ENCODE measurements around the gene CFAP300.

CFAP300 gene

GRCh38 chr11:102047305-102047924, at the start of gene CFAP300:
Gene CFAP300 (plus strand): TSS chr11:102047437. CDS start chr11:102047471, 34 bp downstream.
- no peak for FAIRE-seq

- no peak for FAIRE-seq
Measured at GRCh38 chr11:102001657-102002338, 45.4 kb upstream of the CFAP300 start.

- peak; percentile 71 for FAIRE-seq
Measured at GRCh38 chr11:102004220-102004619, 43.0 kb upstream of the CFAP300 start.

GRCh38 chr11:102005306-102005705, 41.9 kb upstream of the CFAP300 start:
- FAIRE-seq: no peak

GRCh38 chr11:102006835-102007566, 40.2 kb upstream of the CFAP300 start:
- FAIRE-seq: no peak

- peak; percentile 100 for FAIRE-seq
Measured at GRCh38 chr11:102007567-102008437, 39.4 kb upstream of the CFAP300 start.

- FAIRE-seq: no peak
Measured at GRCh38 chr11:102010776-102011494, 36.3 kb upstream of the CFAP300 start.

GRCh38 chr11:102012946-102013345, 34.3 kb upstream of the CFAP300 start:
- no peak for FAIRE-seq

GRCh38 chr11:102014756-102015155, 32.5 kb upstream of the CFAP300 start:
- no peak for FAIRE-seq

GRCh38 chr11:102017026-102017425, 30.2 kb upstream of the CFAP300 start:
- no peak for FAIRE-seq

GRCh38 chr11:102026217-102026616, 21.0 kb upstream of the CFAP300 start:
- no peak for FAIRE-seq

- FAIRE-seq: no peak
Measured at GRCh38 chr11:102026959-102027358, 20.3 kb upstream of the CFAP300 start.

- no peak for FAIRE-seq
Measured at GRCh38 chr11:102036757-102037156, 10.5 kb upstream of the CFAP300 start.

GRCh38 chr11:102046841-102047240, 396 bp upstream of the CFAP300 start:
- peak; percentile 65 for FAIRE-seq

- no peak for FAIRE-seq
Measured at GRCh38 chr11:102050927-102051575, 3.8 kb downstream of the CFAP300 start.

- FAIRE-seq: no peak
Measured at GRCh38 chr11:102061276-102061675, 14.0 kb downstream of the CFAP300 start.

GRCh38 chr11:102062106-102062505, 14.9 kb downstream of the CFAP300 start:
- FAIRE-seq: no peak

GRCh38 chr11:102064316-102064715, 17.1 kb downstream of the CFAP300 start:
- FAIRE-seq: no peak

- FAIRE-seq: no peak
Measured at GRCh38 chr11:102070766-102071165, 23.5 kb downstream of the CFAP300 start.

GRCh38 chr11:102071497-102072472, 24.5 kb downstream of the CFAP300 start:
- no peak for FAIRE-seq
